ENCODE measurements around the gene SAMSN1.

The SAMSN1 gene

DNA sequence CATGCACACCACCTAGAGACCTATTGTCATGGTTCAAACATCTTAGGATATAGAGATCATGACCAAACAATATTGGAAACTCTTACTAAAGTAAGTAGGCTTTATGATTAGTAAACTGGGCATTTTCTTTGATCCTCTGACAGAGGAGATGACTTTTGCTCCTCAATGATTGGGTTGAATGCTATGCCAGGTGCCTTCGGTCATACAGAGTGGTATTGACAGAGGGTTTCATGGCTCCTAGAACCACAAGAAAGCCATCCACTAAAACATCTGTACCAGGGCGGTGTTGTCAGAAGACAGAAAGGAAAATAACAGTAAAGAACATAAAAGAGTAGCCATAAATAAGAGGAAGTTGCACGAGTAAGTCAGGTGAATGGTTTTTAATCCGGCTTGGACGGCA, 20.8 kb upstream of the SAMSN1 start:
- H3K4me3 ChIP-seq (ENCODE audit: low read depth, low read length): no peak overlapping the region
- TF ChIP-seq CTCF (IDR thresholded peaks at IDR 0.05; ENCODE audit: borderline replicate concordance, insufficient read depth, low read depth, low read length): no peak

GRCh38 chr21:14562959-14563358, 16.8 kb upstream of the SAMSN1 start:
- TF ChIP-seq CTCF (IDR thresholded peaks at IDR 0.05; ENCODE audit: borderline replicate concordance, insufficient read depth, low read depth, low read length): no peak
- H3K4me3 ChIP-seq (ENCODE audit: low read depth, low read length): no peak overlapping the region

DNA sequence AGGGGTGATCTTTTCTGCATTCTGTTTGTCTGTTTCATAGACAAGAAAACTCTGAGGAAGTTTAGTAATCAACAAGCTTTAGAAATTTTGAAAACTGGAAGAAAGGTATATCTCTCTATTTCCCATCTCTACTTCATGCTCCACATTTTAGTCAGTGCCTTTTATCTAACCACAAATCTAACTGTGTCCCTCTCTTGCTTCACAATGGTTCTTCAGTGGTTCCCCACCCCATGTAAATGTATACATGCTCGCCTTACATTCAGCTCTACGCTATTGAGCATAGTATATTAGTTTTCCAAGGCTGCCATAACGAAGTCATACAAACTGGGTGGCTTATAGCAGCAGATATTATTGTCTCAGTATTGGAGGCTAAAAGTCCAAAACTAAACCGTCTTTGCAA, 14.4 kb upstream of the SAMSN1 start:
- H3K4me3 ChIP-seq (ENCODE audit: low read depth, low read length): no peak overlapping the region
- TF ChIP-seq CTCF (IDR thresholded peaks at IDR 0.05; ENCODE audit: borderline replicate concordance, insufficient read depth, low read depth, low read length): no peak

DNA sequence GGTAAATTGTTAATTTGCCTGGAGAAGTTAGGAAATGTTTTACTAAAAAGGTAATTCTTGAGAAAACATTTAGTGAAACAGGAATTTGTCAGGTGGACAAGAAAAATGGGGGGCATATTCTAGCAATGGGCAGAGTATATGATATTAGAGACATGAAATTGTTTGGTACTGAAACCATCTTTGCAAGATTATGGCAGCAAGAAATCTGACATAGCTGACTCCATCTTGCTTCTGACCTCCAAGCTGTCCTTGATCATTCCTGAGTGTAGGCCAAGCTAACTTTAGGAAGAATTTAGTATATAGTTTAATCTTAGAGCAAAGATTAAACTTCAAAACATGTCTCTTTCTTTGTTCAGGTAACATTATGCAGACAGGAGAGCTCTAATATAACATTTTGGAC, 14.0 kb upstream of the SAMSN1 start:
- H3K4me3 ChIP-seq (ENCODE audit: low read depth, low read length): no peak overlapping the region
- no peak for TF ChIP-seq CTCF (IDR thresholded peaks at IDR 0.05; ENCODE audit: borderline replicate concordance, insufficient read depth, low read depth, low read length)

- no peak overlapping the region for H3K4me3 ChIP-seq (ENCODE audit: low read depth, low read length)
- no peak for TF ChIP-seq CTCF (IDR thresholded peaks at IDR 0.05; ENCODE audit: borderline replicate concordance, insufficient read depth, low read depth, low read length)
Measured at GRCh38 chr21:14559102-14559501, 13.0 kb upstream of the SAMSN1 start.

DNA sequence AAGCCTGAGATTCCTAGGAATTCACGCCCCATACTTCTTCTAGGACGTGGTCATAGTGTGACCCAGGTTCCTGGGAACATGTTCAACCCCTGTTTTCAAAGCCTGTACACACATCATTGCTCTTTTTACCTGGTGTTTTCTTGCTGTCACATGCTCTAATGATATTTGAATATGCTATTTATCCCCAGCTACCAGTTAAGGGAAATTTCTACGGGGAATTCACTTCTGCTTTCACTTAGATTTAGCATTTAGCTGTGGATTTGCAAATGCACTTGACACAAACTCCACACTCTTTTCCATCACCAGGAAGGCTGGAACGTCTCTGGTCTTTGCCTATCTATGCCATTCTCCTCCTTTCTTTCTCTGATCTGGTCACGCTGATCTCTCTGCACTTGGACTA, 11.3 kb upstream of the SAMSN1 start:
- no peak for TF ChIP-seq CTCF (IDR thresholded peaks at IDR 0.05; ENCODE audit: borderline replicate concordance, insufficient read depth, low read depth, low read length)
- no peak overlapping the region for H3K4me3 ChIP-seq (ENCODE audit: low read depth, low read length)

DNA sequence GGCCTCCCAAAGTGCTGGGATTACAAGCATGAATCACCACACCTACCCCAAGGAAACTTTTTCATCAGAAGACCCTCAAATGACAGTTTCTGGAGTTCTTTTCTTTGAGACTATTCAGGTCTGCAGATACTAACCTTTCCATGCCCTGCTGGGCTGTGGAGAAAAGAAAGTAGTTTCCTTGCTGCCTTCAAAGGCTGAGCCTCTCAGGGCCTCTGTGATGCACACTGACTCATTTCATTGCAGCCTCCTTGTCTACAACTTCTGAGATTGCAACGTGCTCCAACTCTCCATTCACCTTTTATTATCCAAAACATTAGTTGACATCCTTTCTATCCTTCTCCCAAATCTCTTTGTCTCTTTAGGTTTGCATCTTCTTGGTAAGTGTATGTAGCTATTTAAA, 8.8 kb upstream of the SAMSN1 start:
- no peak overlapping the region for H3K4me3 ChIP-seq (ENCODE audit: low read depth, low read length)
- no peak for TF ChIP-seq CTCF (IDR thresholded peaks at IDR 0.05; ENCODE audit: borderline replicate concordance, insufficient read depth, low read depth, low read length)

Measured in GM12875 (cell line).